ENCODE measurements around the gene ZNF805.

- TF ChIP-seq CTCF (IDR thresholded peaks at IDR 0.05): no peak
- no peak for TF ChIP-seq POLR2A (IDR thresholded peaks at IDR 0.05)
Observed at GRCh38 chr19:57276430-57276829, 36.0 kb downstream of the ZNF805 start.

Data from Peyer's patch (tissue), 4 donors.